NCI-H146 (cell line): ENCODE results near the gene KAT7.
"Not testable (repeated sequence)": the region's sequence is repeated elsewhere in the genome, so short reads cannot be mapped to it uniquely, and the experiment has no call there.

ENCODE experiments used
- DNase-seq: peaks from one replicate; lab custom pipeline; 2025; lab: John Stamatoyannopoulos, UW

KAT7 gene

DNA sequence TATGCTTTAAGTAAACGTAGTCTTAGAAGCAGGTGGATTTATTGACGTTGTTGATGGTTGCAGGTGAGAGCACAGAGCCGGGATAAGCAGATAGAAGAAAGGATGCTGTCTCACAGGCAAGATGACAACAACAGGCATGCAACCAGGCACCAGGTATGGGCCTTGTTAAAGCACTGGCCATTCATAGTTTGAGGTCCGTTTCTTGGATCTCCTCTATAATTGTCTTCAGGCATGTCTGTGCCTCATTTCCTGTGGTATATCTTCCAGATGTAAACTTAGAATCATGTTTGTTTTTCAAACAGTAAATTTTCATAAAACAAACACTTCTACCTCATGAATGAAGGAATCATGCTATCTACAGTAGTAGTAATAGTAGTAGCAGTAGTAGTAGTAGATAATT is 20.6 kb downstream of the KAT7 start:
- DNase-seq = no peak

DNA sequence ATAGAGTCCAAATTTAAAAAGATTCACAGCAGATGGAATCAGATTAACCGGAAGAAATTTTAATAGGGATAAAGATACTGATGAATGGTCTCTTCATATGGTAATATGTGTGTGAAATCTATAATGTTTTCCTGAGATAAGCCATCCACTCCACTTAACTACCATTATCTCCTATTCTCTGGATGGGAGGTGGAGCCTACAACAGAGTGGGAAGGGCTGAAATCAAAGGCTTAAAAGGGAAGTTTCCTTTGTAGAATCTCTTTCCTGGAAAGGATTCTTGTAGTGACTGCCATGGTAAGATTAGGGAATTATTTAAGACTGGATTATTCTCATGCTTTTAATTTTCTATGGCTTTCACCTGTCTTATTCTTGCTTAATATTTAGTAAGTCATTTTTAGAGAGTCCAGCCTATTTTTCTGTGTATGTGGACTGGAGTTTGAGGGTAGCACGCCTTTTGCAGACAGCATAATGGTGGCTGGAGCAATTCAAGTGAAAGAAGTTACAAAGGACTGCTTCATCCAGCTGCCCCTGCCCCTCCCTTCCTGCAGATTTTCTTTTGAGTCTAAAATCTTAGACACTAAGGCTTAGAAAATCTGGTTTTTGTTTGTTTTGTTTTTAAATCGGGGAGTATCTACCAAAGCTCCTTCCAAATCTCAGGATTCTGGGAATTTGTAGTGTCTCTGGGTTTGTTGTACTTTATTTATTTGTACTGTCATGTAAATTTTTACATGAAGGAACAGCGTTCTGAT is 26.5 kb downstream of the KAT7 start:
- DNase-seq = no peak

DNA sequence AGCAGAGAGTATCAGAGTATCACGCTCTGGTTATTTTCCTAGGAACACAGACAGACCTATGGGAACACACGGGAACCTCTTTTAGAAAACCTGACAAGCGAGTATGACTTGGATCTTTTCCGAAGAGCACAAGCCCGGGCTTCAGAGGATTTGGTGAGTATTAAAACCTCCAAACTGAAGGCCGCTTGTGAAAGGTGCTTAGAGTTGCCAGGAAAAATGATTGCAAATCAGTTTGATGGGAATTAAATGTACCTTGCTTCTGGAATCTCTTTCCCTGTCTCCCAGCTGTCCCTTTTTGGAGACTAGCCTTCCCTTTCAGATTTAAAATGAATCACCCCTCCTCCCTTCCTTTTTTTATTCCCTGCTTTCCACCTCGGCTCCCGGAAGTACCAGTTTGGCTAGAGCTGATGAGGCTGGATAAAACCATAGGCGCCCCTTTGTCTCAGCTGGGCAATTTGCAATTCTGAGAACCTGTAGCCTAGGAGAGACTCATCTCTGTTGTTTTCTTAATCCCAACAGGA is 27.3 kb downstream of the KAT7 start:
- DNase-seq = no peak

DNA sequence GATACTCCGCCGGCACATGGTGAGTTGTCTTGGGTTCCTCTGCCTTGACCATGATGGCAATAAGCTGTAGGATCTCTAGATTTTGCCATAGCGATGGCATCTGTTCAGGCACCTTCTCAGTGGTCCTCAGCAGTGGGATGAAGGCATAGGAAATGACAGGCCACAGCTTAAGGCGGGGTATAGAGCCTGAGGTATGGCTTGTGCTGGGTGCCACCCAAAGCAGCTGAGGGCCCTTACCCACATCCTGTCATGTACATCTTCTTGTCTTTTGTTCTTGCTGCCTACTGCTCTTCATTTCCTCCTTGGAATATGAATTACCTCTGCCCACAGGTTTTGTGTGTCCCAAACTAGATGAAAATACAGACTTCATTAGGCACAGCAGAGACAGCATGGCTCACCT is 29.5 kb downstream of the KAT7 start:
- no peak for DNase-seq

DNA sequence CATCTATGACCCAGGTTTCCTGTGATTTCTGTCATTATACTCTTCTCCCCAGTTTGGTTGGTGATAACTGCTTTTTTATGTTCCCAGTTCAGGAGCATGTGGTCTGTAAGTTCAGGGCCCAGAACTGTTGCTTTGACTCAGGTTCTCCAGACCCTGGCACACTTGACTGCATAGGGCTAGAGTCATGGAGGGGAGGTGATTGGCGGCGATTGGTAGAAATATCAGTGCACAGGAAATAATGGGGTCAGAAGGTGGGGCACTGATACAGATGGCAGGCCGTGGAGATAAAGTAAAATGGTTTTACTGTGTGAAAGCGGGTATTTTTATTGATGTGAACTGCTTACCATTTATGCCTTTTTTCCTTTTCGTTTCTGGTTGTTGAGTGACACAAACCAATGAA is 30.7 kb downstream of the KAT7 start:
- no peak for DNase-seq

DNA sequence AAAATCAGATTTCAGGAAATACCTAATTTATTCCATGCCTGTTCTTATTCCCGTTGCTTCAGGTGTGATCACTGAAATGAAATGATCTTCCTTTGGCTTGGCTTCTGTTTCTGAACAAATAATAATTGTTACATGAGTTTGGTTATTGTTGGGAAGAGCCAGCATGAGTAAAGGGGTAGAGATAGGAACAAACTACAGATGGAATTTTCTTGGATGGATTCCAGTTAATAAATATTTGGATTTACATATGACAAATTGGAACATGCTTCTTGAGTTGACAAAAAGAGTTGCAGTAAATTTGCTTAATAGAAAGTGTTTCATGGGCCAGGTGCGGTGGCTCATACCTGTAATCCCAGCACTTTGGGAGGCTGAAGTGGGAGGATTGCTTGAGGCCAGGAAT is 31.2 kb downstream of the KAT7 start:
- no peak for DNase-seq

DNA sequence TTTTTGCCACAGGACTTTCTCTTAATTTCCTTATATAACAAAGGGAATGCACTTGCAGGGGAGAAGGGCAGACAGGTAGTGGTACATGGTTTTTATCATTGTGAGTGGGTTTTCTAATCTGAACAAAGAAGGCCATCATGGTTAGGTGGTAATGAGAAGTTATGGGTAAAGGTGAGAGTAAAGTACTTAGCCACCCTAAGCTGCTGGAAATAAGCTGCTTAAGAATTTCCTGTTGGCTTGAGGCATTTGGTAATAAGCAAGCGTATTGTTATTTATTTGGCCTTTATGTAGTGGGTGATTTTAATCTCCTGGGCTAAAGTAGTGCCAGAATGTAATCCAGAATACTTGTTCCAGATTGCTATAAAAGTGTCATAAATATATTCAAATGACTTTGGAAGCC is 32.3 kb downstream of the KAT7 start:
- no peak for DNase-seq

DNA sequence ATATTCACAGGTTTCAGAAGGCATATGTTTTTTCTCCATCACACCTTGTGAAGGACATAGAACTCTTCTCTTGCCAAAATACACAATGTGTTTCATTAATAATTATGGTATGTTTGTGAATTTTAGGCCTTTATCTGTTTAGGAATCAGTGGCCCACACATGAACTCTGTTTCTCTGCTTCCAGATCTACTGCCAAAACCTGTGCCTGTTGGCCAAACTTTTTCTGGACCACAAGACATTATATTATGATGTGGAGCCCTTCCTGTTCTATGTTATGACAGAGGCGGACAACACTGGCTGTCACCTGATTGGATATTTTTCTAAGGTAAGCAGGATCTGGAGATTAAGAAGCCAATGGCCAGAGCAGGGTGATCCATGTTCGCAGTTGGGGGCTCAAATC is 33.0 kb downstream of the KAT7 start:
- no peak for DNase-seq

DNA sequence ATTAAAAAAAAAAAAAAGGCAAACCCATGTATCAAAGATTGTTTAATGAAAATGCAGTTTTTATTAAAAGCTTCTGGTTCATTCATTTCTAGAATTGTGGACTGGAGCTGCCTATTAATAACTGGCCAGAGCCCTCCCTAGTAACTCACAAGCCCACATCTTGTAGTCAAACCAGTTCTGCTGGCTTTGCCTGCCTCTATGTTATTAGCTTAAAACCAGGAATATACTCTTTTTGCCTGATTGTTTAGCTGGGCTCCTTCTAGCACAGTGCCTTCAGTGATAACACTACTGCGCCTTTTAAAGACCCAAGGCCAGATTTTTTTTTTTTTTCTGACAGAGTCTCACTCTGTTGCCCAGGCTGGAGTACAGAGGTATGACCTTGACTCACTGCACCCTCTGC is 33.4 kb downstream of the KAT7 start:
- DNase-seq = no peak

DNA sequence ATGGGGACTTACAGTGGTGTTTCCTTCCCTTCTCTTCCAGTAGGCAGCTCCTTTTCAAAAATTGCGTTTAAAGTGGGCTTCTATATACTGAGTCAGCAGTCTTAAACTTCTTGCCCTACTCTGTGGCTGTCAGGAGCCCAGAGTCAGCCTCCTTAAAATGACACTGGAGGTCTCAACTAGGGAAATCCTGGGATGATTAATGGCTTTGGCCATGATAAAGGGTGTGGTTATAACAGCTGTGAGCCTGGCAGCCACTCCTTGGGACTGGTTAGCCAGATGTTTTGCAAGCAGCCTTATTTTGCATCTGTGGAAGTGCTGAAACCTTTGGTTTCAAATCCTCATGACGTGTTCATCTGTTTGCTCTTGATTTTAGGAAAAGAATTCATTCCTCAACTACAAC is 34.3 kb downstream of the KAT7 start:
- DNase-seq = no peak

DNA sequence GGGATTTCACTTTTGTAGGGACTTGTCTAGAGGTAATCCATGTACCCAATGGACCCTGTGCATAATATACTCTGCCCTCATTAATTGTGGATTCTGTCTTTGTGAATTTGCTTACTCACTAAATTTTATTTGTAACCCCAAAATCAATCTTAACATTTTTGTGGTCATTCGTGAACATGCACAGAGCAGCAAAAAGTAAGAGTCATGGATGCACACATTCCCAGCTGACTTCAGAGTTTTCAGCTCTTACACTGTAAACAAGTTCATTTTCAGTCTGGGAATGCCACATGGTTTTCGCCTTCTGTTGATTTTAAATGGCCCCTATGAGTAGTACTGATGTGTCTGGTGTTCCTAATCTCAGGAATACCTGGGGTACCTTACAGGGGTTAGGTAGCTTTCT is 35.1 kb downstream of the KAT7 start:
- no peak for DNase-seq

DNA sequence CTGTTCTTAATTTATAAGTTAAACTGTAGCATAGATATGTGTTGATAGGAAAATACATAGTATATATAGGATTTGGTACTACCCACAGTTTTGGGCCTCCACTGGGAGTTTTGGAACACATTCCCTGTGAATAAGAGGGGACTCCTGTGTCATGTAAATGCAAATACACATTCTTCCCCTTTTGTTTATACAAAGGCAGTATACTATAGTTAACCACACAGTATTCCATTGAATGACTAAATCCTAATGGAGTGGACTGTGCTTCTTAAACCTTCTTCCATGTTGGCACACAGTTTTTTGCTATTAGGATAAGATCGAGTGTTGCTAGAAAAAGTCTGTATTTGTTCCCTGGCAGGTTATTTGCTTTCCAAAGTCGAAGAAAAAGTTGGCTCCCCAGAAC is 37.2 kb downstream of the KAT7 start:
- no peak for DNase-seq

DNA sequence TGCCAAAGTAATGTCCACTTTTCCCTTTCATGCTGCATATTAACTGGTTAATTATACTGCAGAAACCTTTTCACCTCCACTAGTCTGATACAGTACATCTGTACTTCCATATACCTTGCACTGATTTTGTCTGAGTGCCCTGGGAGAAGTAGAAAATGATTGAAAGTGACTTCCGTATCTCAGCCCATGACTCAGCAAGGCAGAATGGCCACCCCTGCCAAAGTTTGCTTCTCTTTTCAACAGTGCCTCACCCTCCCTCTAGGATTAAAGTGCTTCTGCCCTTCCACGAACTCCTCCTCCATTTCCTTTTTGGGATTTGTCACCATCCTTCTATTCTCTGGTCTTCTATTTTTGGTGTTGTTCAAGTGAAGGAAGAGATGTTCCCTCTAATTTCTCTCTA is 39.8 kb downstream of the KAT7 start:
- not testable (repeated sequence) for DNase-seq

DNA sequence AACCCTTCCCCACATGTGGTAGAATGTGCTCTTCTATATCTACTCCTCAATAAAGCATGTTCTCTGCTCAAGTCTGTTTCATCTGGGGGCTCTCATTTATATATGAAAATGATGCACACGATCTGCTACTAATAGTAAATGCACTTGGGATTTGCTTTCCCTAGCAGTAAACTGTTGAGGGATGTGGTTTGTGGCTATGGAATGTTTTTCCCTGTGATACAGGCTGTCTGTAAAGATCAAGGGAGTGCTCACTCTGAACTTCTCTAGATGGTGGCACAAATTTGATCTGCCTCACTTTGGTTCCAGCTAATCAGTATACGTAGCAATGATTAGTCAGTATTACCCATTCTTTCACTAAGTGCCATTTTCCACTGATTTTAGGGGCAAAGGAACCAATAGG is 40.5 kb downstream of the KAT7 start:
- no peak for DNase-seq

DNA sequence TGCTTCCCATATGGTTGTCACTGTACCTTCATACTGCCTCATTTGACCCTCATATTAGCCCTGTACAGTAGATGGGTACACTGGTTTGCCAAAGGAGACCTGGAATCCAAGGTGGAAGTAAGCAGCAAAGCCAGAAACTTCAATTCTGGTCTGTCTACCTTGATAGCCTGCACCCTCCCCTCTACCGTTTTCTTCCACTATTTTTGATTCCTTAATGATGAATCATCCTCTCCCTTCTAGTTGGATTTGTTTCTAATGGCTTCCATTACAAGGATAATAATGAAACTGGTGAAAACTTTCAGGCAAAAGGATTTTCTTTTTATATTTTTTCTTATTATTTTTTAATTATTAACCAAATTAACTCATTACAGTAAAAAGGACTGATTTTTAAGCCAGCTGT is 42.1 kb downstream of the KAT7 start:
- no peak for DNase-seq

DNA sequence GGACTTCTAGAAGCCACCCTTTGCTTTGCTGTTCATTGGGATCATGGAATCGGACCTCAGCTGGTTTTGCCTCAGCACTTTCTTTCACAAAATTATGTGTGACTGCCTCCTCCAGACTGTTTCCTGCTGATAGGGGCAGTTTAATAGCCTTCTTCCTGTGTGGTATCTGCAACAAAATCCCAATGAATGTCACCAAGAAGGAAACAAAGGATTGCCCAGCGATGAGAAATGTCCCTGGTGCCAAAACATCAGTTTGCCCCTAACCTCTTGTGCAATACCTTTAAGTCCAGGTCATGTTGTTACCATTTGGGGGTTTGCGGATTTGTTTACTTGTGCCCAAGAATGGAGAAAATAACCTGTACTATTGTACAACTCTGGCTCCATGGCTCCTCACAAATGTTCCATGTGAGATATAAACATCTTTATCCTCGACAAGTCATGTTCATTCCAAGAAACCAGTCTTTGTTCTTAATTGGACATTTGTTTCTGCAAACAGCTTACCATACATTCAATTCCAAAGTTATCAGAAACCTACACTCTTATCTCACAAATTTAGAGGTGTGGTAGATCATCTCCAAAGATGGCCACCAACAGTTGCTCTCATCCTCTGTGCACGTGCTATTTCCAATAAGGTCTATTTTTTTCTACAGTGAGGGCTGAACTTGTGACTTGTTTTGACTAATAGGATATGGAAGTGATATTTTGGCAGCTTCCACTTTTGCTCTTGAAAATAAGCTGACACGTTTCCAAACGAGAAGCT is 44.5 kb downstream of the KAT7 start:
- DNase-seq = no peak

DNA sequence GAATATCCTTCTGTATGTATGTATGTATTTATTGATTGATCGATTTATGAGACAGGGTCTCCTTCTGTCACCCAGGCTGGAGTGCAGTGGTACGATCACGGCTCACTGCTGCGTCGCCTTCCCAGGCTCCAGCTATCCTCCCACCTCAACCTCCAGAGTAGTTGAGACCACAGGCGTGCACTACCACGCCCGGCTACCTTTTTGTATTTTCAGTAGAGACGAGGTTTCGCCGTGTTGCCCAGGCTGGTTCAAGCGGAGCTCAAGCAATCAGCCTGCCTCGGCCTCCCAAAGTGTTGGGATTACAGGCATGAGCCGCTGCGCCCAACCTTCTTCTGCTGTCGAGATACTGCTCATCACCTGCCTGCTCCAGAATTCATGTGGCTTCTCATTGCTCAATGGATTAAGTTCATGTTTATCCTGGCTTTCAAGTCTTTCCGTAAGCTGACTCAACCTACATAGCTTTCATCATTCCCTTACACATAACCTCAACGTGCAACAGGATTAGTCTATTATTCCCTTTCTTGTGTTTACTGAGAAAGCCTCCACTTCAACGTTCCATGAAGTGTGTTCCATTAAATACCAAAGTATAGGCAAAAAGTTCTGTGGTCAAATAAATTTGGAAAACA is 45.8 kb downstream of the KAT7 start:
- no peak for DNase-seq

DNA sequence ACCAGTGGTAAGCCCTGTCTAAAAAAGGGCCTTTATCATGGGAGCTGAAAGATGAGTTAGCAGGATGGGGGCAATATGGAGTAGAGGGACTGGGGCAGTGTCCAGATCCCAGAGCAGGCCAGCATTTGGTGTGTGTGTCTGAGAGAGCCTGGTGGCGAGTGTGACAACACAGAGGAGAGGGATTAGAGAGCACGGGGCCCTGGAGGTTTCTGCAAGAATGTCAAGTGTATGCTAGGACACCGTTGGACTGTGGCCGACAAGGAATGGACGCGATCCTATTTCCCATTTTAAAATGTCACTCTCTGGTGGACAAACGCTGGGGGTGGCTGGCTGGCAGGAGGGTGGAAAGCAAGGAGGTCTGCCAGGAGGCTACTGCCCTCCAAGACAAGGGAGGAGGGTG is 47.0 kb downstream of the KAT7 start:
- DNase-seq = no peak

DNA sequence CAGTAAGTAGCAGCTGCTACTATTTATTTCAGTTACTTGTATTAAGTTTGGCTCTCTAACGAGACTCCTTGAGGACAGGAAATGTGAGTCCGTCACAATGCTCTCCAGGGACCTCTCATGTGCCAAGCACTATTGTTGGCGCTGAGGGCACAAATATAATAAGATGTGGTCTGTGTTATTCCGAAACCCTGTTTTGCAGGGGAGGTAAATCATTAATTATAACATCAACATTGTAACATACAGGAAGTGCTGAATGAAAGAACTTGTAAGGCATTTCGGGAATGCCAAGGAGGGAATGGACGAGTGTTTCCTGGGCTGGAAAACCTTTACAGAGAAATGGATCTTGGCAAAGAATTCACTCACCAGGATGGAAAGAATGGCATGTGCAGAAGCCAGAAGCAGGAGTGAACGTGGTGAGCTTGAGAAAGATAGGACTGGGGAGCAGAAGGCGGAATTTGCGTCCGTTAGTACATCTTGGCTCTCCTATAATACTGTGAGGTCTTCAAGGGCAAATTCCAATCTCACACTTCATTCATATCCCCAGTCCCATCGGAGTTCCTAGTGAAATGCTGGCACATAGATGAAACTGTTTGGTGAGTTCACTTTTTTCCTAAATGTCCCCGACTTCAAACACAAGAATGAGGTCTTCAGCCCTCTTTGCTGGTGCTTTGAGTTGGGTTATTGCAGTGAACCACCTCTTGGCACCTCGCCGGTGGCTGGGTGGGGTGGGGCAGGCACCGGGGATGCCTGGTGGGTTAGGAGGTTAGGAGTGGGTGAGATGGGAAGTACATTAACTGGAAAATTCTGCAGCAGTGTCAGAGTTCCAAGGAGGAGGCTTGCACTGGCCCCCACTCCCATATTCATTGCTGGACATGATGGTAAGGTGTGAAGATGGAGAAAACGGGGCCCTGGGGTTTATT is 47.9 kb downstream of the KAT7 start:
- DNase-seq = no peak

DNA sequence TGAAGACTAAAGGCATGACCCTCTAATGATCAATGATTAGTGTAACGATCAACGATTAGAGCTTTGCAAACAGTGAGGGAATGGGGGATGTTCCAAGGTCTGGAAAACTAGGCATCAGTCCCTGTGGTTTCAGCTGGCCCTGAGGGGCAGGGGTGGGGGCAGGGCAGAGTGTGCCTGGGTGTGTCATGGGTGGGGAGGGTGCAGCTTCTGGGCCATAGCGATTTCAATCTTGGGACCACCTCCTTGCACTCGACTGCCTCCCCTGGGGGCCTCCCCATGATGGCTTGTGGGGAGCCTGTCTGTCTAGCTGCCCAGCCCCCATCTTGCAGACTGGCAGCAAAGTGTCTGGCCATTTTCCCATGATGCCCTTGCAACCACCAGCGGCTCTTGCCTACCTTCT is 51.0 kb downstream of the KAT7 start:
- DNase-seq = no peak

DNA sequence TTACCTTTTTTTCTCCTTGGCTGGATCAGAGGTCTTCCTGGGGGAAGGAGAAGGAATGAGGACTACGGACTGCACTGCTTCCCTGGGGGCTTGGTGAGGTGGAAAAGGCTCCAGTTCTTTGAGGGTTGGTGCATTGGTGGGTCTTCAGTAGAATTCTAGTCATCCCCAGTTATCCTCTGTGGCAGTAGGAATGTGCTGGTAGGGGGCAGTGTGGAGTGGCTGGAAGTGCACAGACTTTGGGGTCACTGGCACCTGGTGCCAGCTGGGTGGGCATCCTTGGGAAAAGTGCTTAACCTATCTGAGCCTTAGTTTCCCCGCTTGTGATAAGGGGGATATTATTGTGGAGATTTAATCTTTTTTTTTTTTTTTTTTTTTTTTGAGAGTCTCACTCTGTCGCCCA is 53.1 kb downstream of the KAT7 start:
- no peak for DNase-seq

DNA sequence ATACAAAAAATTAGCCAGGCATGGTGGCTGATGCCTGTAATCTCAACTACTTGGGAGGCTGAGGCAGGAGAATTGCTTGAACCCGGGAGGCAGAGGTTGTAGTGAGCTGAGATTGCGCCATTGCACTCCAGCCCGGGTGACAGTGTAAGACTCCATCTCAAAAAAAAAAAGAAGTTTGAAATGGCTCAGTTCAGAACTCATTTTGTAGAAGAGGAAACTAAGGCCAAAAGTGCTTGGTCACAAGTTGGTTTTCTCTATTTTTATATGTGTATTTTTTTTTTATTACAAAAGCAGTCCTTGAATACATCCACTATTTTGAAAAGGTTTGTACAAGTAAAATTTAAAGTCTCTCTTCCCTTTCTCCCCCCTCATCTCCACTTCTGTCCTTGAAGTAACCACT is 53.9 kb downstream of the KAT7 start:
- DNase-seq = no peak
